Glomerular visceral epithelial cell (primary cell): ENCODE results near the gene STYXL2.

ENCODE experiments used
- DNase-seq: peaks from one replicate; pipeline ENCODE4 v3.0.0-alpha.2; 2016; ENCODE audit errors: extremely low spot score

The STYXL2 gene

DNA sequence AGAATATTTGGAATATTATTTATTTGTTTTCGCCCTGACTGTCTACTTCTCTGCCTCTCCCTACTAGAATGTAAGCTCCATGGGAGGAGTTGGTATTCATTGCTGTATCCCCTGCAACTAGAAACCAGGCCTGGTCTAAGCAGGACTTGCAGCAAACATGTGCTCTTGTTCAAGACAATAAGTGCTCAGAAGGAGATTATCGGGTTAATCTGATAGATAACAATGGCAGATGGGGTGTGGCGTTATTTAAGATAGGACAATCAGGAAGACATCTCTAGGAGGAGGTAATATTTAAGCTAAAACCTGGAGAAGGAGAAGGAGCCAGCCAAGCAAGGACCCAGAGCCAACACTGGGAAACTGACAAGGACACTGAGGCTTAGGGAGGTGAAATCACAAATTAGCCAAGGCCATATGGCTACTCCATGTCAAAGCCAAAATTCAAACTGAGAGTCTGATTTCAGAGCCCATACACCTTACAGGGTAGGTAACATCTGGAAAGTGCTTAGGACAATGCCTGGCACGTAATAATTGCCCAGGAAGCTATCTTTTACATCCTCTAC lies 41.5 kb downstream of the STYXL2 start:
- DNase-seq, result no peak

DNA sequence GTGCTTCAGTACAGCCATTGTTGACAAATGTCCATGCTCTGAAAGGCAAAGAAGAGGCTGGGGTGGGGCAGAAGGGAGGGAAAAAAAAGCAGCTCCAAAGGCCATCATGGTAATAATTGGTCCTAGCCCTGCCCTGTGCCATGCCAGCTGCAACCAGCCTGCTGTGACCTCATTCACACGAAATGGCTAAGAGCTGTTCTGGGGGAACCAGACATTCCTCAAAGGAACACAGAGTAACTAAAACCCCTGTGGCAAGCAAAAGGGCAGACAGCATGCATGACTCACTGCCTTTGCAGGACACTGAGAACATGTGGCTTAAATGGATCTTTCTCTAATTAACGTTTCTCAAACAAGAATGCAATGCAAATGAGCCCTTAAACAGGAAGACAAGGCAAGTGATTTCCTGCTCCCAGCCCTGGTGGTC lies 42.3 kb downstream of the STYXL2 start:
- DNase-seq, result peak; percentile 76

DNA sequence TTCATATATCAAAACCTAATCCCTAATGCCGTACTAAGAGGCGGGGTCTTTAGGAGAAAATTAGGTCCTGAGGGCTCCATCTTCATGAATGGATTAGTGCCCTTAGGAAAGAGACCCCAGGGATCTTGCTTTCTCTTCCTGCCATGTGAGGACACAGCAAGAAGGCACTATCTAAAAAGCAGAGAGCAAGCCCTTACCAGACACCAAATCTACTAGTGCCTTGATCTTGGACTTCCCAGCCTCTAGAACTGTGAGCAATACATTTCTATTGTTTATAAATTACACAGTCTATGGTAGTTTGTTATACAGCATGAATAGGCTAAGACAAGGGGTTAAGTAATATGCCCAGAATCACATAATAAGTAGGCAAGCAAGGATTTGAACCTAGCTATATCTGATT lies 42.9 kb downstream of the STYXL2 start:
- no peak for DNase-seq

DNA sequence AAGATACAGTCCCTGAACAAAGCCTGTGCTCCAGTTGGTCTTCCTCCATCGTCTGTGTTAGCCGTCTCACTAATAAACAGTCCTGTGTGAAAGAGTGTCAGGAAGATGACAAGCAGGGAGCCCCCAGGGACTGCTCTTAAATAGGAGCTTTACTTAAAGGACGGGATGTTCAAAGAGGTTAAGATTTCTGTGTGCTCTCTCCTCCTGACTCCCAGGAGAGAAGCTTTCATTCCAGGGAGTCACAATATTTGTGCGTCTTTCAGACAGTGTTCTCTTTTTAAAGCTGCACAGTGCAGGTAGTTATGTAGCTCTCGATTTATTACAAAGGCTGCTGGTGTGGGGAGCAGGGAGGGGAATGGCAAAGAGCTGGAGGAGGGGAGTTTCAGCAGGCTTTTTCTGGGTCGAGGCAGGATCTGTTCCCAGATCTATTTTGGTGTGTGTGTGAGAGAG lies 43.5 kb downstream of the STYXL2 start:
- no peak for DNase-seq

DNA sequence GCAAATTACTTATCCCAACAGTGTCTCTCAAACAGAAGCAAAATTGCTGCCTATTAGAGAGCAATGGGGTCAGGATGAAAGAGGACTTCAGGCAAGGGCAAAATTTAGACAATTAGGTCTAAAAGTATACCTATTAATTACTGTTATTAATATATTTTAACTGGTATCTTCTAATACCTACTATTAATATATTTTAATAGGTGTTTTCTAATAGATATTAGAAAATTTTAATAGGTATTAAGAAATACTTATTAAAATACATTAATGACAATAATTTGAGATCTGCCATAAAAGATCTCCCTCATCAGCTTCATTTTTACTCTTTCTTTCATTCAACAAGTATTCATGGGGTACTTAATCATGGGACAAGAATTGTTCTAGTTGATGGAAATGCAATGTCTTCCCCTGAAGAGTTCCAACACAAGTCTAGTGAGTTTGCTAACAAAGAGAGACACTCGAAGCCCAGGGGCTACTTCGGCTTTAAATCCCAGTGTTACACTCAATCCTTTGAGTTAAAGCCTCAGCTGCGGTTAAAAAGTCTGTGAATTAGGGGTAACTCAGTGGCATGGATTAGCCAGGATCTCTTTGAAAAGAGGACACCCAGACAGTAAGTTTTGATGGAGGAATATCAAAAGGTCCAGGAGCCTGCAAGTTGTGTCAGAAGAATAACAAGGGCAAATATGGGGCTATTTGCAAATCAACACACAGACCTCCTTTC lies 44.1 kb downstream of the STYXL2 start:
- no peak for DNase-seq

DNA sequence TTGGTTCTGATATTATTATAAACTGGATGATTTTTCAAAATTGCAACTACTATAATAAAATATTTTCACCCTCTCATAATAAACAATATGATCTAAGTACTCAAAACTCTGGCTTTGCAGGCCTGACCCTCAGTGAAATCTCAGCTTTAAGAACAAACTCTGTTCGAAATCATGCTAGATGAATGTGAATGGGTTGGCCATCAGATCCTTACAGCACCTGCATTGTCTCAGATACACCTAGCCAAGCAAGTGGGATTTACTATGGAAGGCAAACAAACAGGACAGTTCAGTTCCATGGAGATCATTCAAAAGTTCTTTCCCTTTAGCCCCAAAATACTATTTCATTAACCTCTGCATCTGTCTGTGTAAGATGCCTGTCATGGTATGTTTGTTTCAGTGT lies 44.8 kb downstream of the STYXL2 start:
- no peak for DNase-seq

DNA sequence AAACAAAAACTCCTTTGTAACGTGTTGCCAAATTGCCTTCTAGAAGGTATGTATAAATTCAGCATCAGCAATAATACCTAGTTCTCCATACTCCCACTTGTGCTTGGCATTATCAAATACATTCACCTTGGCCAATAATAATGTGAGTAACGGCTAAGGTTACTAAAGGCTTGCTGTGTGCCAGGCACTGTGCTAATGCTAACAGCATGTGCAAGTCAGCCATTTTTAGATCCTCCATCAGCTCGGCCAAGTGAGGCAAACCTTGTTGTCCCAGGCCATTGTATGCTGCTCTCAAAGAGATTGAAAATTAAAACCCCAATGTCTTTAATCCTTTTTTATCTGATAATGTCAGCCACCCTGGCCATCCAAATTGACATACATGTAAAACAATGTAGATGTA lies 48.1 kb downstream of the STYXL2 start:
- DNase-seq, result no peak
